HepG2 (cell line): ENCODE measurements around the gene NAPSA.

Source experiments
- EZH2 ChIP-seq: conservative IDR thresholded peaks from 2 replicates; pipeline ENCODE4 v1.6.1; 2012; ENCODE audit warnings: mild to moderate bottlenecking, low read depth, low read length, moderate library complexity
- HNF4A ChIP-seq: sonication (generic); formaldehyde crosslinking; IDR thresholded peaks from 2 replicates; pipeline ENCODE4 v1.4.0; 2020; ENCODE audit warnings: missing genetic modification reagents
- HOXA3 ChIP-seq: sonication (generic); formaldehyde crosslinking; IDR thresholded peaks from 2 replicates; pipeline ENCODE4 v1.5.0; 2020; ENCODE audit warnings: missing genetic modification reagents
- MEIS1 ChIP-seq: sonication (generic); formaldehyde crosslinking; IDR thresholded peaks from 2 replicates; pipeline ENCODE4 v1.9.0; 2021; ENCODE audit warnings: mild to moderate bottlenecking, missing genetic modification reagents, moderate library complexity, borderline replicate concordance
- MTA1 ChIP-seq: sonication (generic); formaldehyde crosslinking; IDR thresholded peaks from 2 replicates; pipeline ENCODE4 v1.4.0; 2020; ENCODE audit warnings: missing genetic modification reagents, mild to moderate bottlenecking, borderline replicate concordance
- NCOA1 ChIP-seq: sonication (generic); formaldehyde crosslinking; IDR thresholded peaks from 2 replicates; pipeline ENCODE4 v1.9.0; 2021; ENCODE audit warnings: missing genetic modification reagents
- PTBP1 ChIP-seq: fragments of 200-400 bp; formaldehyde crosslinking; IDR thresholded peaks from 2 replicates; pipeline ENCODE4 v1.6.1; 2018; ENCODE audit warnings: low read length, low read depth; ENCODE audit not compliant: poor library complexity, severe bottlenecking
- RELA ChIP-seq: sonication (generic); formaldehyde crosslinking; IDR thresholded peaks from 2 replicates; pipeline ENCODE4 v1.4.0; 2020; ENCODE audit warnings: missing genetic modification reagents
- SALL1 ChIP-seq: sonication (generic); formaldehyde crosslinking; IDR thresholded peaks from 2 replicates; pipeline ENCODE4 v1.8.0; 2022; ENCODE audit warnings: mild to moderate bottlenecking, missing genetic modification reagents
- ZBTB2 ChIP-seq: sonication (generic); formaldehyde crosslinking; IDR thresholded peaks from 2 replicates; pipeline ENCODE4 v1.8.0; 2022; ENCODE audit warnings: low read depth, missing genetic modification reagents
- ZFP36 ChIP-seq: fragments of 150-350 bp; IDR thresholded peaks from 2 replicates; pipeline ENCODE4 v1.6.1; 2018; ENCODE audit warnings: borderline replicate concordance, low read length, low read depth; ENCODE audit not compliant: partially characterized antibody
- ZNF639 ChIP-seq: conservative IDR thresholded peaks from 2 replicates; pipeline ENCODE4 v1.6.1; 2018; ENCODE audit warnings: missing genetic modification reagents
- ZNF768 ChIP-seq: sonication (generic); formaldehyde crosslinking; IDR thresholded peaks from 2 replicates; pipeline ENCODE4 v1.4.0; 2020; ENCODE audit warnings: missing genetic modification reagents
- ZSCAN21 ChIP-seq: sonication (generic); formaldehyde crosslinking; IDR thresholded peaks from 2 replicates; pipeline ENCODE4 v1.8.0; 2022; ENCODE audit warnings: mild to moderate bottlenecking, missing genetic modification reagents, moderate library complexity, borderline replicate concordance

- TF ChIP-seq NCOA1: no peak
- no peak for TF ChIP-seq HNF4A (CRISPR knock-in tag)
- no peak for TF ChIP-seq ZFP36
- no peak for TF ChIP-seq ZNF639 (CRISPR knock-in tag)
- no peak for TF ChIP-seq EZH2
- TF ChIP-seq MEIS1 (CRISPR knock-in tag): no peak
- no peak for TF ChIP-seq ZNF768
- no peak for TF ChIP-seq HOXA3 (CRISPR knock-in tag)
- no peak for TF ChIP-seq ZBTB2 (CRISPR knock-in tag)
- TF ChIP-seq RELA (CRISPR knock-in tag): no peak
- no peak for TF ChIP-seq MTA1 (CRISPR knock-in tag)
- no peak for TF ChIP-seq PTBP1
- no peak for TF ChIP-seq SALL1 (CRISPR knock-in tag)
- TF ChIP-seq ZSCAN21 (CRISPR knock-in tag): no peak
Measured at GRCh38 chr19:50324331-50324730, 41.1 kb downstream of the NAPSA start.
